HG02981 (cell line): ENCODE measurements around the gene PSORS1C1.
"Not testable (repeated sequence)": the region's sequence is repeated elsewhere in the genome, so short reads cannot be mapped to it uniquely, and the experiment has no call there.

Source experiments
- ATAC-seq: cut with Tn5 transposase; IDR thresholded peaks from one replicate; pipeline ENCODE4 v1.9.1; 2021; ENCODE audit warnings: mild to moderate bottlenecking, moderate library complexity; ENCODE audit not compliant: unreplicated experiment

The PSORS1C1 gene

GRCh38 chr6:31114541-31114878 lies at the start of gene PSORS1C1:
Gene PSORS1C1 (plus strand): TSS chr6:31114800. CDS start chr6:31129633, 14,833 bp downstream.
- ATAC-seq: no peak

GRCh38 chr6:31065556-31065955 lies 49.0 kb upstream of the PSORS1C1 start:
- ATAC-seq: no peak

- not testable (repeated sequence) for ATAC-seq
Observed at GRCh38 chr6:31067028-31067427, 47.6 kb upstream of the PSORS1C1 start.

GRCh38 chr6:31067891-31068668 lies 46.5 kb upstream of the PSORS1C1 start:
- ATAC-seq: not testable (repeated sequence)

GRCh38 chr6:31068669-31069340 lies 45.8 kb upstream of the PSORS1C1 start:
- no peak for ATAC-seq

- ATAC-seq: no peak
Observed at GRCh38 chr6:31070711-31071197, 43.8 kb upstream of the PSORS1C1 start.

GRCh38 chr6:31074401-31074800 lies 40.2 kb upstream of the PSORS1C1 start:
- ATAC-seq: no peak

GRCh38 chr6:31075528-31075927 lies 39.1 kb upstream of the PSORS1C1 start:
- ATAC-seq: no peak

GRCh38 chr6:31076611-31077010 lies 38.0 kb upstream of the PSORS1C1 start:
- ATAC-seq: no peak

- no peak for ATAC-seq
Observed at GRCh38 chr6:31079656-31080261, 34.8 kb upstream of the PSORS1C1 start.

- no peak for ATAC-seq
Observed at GRCh38 chr6:31081872-31082271, 32.7 kb upstream of the PSORS1C1 start.

- ATAC-seq: no peak
Observed at GRCh38 chr6:31083742-31084354, 30.8 kb upstream of the PSORS1C1 start.

GRCh38 chr6:31086788-31087440 lies 27.7 kb upstream of the PSORS1C1 start:
- no peak for ATAC-seq

GRCh38 chr6:31087494-31088089 lies 27.0 kb upstream of the PSORS1C1 start:
- ATAC-seq: peak; percentile 65

- no peak for ATAC-seq
Observed at GRCh38 chr6:31090275-31090972, 24.2 kb upstream of the PSORS1C1 start.

- ATAC-seq: no peak
Observed at GRCh38 chr6:31090973-31091364, 23.6 kb upstream of the PSORS1C1 start.

GRCh38 chr6:31091680-31092079 lies 22.9 kb upstream of the PSORS1C1 start:
- ATAC-seq: no peak

- ATAC-seq: no peak
Observed at GRCh38 chr6:31092238-31092637, 22.4 kb upstream of the PSORS1C1 start.

- ATAC-seq: no peak
Observed at GRCh38 chr6:31092769-31093505, 21.7 kb upstream of the PSORS1C1 start.
